DND-41 (cell line): ENCODE results near the gene IQGAP1.

Experiments
- EZH2 ChIP-seq: IDR thresholded peaks from 3 replicates; pipeline ENCODE4 v1.6.1; 2012; ENCODE audit warnings: borderline replicate concordance, low read depth, mild to moderate bottlenecking, moderate library complexity, low read length, inconsistent platforms; ENCODE audit not compliant: severe bottlenecking
- TF ChIP-seq, protein P1 (sequence below): IDR thresholded peaks from 2 replicates; pipeline ENCODE4 v1.5.1; 2012; ENCODE audit warnings: borderline replicate concordance, low read length, moderate library complexity, mild to moderate bottlenecking; ENCODE audit not compliant: poor library complexity, severe bottlenecking; ENCODE audit errors: extremely low read depth

DNA sequence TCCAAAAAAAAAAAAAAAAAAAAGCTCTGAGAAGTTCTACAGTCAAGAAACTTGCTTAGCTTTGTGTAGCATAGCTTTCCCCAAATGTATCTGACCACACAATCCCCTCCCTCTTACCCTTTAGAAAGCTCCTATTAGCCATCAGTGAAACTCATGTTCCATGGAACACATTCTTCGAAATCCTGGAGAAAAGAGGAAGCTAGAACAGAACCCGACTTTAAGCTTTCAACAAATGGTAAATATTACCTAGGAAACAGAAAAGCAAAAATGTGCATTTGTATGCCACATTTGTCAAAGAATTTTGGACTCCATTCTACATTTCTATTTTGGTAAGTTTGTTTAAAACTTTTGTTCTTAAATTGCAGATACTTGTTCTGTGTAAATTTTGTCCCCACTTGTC, 124.2 kb downstream of the IQGAP1 start:
- TF ChIP-seq, protein P1, sequence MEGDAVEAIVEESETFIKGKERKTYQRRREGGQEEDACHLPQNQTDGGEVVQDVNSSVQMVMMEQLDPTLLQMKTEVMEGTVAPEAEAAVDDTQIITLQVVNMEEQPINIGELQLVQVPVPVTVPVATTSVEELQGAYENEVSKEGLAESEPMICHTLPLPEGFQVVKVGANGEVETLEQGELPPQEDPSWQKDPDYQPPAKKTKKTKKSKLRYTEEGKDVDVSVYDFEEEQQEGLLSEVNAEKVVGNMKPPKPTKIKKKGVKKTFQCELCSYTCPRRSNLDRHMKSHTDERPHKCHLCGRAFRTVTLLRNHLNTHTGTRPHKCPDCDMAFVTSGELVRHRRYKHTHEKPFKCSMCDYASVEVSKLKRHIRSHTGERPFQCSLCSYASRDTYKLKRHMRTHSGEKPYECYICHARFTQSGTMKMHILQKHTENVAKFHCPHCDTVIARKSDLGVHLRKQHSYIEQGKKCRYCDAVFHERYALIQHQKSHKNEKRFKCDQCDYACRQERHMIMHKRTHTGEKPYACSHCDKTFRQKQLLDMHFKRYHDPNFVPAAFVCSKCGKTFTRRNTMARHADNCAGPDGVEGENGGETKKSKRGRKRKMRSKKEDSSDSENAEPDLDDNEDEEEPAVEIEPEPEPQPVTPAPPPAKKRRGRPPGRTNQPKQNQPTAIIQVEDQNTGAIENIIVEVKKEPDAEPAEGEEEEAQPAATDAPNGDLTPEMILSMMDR = no peak
- TF ChIP-seq EZH2 = no peak
